Measurements from ENCODE around the gene ENTHD1.

ENTHD1 gene, protein sequence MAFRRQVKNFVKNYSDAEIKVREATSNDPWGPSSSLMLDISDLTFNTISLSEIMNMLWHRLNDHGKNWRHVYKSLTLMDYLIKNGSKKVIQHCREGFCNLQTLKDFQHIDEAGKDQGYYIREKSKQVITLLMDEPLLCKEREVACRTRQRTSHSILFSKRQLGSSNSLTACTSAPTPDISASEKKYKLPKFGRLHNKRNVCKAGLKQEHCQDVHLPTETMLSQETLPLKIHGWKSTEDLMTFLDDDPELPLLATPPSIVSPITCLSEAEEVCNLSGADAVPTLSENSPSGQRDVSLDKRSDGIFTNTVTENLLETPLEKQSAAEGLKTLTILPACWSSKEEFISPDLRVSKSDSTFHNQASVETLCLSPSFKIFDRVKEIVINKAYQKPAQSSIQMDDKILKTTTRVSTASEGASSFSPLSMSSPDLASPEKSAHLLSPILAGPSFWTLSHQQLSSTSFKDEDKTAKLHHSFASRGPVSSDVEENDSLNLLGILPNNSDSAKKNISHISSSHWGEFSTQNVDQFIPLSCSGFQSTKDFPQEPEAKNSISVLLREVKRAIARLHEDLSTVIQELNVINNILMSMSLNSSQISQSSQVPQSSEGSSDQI

DNA sequence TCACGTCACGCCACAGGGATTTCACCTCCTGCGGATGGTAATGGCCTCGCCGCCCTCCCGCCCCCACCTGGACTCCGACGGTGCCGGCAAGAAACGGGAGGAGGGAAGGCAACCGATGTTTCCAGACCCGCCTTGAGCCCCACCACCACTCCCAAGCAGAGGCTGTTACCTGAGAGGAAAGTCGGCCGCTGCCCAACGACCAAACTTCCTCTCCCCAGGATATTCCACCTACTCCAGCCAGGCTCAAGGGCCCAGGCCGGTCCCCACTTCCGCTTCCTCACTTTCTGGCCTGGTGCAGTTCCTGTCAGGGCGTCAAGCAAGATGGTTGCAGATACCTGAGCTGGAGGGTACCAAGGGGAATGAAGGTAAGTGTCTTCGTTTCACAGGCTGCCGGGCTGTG is at the start of gene ENTHD1:
ENTHD1 (minus strand) TSS at position 235 of the 400 bp plus-strand sequence. CDS start 6,012 bp downstream, outside the sequence.
- FAIRE-seq (no peak), DNase-seq (ENCODE audit: extremely low spot score, insufficient read length, low read depth) (no peak)

DNA sequence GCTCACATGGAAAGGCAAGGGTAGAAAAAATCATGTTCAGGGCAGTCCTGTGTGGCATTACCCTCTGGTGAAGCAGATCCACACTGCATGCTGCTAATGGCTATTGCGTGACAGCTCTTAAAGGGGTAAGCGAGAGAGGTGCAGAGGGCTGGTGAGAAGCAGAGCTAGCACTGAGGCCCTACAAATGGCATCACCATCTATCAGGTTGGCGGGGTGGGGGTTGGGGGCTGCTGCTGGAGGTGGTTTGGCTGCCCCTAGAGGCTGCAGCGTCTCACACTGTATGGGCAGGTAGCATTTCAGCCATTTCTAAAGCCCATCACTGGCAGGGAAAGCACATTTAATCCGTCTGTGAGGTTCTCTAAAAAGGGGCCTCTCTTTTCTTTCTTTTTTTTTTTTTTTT is 49.8 kb upstream of the ENTHD1 start:
- DNase-seq (ENCODE audit: extremely low spot score, insufficient read length, low read depth) (no peak), FAIRE-seq (no peak)

DNA sequence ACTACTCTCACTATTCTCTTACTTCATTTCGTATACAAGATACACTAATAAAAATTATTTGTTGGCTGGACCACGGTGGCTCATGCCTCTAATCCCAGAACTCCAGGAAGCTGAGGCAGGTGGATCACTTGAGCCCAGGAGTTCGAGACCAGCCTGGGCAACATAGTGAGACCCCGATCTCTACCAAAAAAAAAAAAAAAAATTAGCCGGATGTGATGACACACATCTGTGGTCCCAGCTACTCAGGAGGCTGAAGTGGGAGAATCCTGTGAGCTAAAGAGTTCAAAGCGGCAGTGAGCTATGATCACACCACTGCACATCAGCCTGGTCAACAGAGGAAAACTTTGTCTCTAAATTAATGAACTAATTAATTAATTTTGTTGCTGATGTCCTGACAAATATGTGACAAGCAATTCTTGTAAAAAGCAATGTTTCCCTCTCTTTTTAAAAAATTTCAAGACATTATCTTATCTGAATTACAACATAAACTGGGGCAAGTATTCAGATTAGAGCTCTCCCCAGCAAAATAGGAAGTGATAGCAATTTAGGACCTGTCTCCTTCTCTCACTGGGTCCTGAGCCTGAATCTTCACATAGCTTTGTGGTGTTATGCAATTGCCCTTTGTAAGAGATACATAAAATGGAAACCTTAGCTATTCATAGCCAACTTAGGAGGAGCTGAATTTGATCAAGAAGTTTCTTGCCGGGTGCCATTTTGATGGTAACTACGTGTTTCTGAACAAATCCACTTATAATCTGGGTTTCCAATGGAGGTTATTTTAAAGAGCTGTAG is 49.1 kb upstream of the ENTHD1 start:
- DNase-seq (ENCODE audit: extremely low spot score, insufficient read length, low read depth) (no peak), FAIRE-seq (no peak)

DNA sequence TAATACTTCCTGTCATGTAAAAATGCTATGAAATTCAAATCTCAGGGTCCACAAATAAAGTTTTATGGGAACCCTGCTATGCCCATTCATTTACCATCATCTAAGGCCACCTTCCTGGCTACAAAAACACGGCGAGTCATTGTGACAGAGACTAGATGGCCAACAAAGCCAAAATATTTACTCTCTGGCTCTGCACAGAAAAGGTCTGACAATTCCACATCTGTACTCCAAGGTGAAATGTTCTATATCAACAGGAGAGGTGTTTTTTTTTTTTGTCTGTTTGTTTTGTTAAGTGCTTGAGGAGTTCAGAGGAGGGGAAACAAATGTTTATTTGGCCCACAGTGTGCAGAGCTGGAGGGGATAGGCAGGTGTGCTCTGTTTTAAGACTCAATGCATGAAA is 48.0 kb upstream of the ENTHD1 start:
- no peak for DNase-seq (ENCODE audit: extremely low spot score, insufficient read length, low read depth)
- no peak for FAIRE-seq

DNA sequence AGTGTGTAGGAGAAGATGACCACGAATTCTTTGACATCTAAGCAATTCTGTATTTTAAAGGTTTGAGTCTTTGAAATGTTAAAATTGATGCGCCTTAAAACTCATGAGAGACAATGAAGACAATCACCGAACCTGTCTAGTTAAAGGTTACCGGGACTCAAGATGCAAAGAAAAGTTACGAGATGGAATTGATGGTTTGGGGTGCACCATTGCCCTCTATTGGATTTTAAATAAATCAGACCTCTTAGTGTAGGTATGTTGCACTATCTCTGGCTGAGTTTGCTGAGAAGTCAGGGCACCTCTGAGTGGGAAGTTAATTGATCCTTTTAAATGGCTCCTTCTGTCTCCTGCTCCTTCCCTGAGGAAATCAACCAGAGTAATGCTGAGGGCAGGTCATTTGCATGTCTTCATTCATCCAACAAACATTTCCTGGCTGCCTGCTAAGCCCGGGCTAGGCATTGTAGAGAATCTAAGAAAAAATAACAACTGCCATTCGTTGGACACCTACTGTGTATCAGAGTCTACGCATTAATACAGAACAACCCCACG is 47.3 kb upstream of the ENTHD1 start:
- peak; percentile 69 for FAIRE-seq

DNA sequence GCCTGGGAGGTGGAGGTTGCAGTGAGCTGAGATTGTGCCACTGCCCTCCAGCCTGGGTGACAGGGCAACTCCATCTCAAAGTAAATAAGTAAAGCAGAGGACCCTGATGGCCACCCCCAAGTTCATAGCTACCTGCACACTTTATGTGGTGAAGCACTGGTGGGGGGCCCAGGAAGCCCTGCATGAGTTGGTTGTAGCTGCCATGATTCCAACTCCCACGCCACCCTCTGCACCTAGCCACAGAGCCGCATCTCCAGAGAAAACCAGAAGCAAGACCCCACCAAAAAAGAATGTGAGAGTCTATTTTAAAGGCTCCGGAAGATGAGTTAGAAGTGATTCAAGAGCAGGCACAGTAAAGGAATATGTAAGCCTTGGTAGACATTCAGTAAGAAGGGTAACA is 46.3 kb upstream of the ENTHD1 start:
- no peak for DNase-seq (ENCODE audit: extremely low spot score, insufficient read length, low read depth)
- FAIRE-seq, result no peak

More for the DNA sequence above, 47.3 kb upstream of the ENTHD1 start:
- DNase-seq (ENCODE audit: extremely low spot score, insufficient read length, low read depth), result no peak

DNA sequence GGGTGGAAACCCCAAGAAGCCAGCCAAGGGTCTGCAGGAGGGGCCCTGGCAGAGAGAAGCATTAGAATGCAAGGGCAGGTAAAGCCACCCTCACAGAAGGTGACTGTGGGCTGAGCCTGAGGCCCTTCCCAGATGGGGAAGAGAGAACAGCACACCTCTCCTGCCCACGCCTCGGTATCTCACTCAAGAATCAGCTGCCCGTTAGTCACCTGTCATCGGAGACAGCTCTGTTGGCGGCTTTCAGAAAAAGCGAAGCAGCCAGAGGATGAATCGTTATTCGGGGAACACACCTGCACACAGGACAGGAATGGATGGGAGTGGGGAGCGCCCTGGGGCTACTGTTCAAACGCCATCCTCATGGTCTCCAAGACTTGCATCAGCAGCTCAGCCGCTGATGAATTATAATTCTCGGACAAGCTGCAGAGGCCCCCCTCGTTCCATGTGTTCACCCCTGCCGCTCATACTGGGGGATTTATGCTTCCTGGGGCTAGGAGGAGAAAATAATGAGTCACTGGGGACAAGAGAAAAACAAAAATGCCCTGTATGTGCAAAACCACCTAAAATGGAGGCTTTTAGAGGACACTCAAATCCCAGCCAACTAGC is 45.0 kb upstream of the ENTHD1 start:
- DNase-seq (ENCODE audit: extremely low spot score, insufficient read length, low read depth), result no peak
- FAIRE-seq, result no peak

DNA sequence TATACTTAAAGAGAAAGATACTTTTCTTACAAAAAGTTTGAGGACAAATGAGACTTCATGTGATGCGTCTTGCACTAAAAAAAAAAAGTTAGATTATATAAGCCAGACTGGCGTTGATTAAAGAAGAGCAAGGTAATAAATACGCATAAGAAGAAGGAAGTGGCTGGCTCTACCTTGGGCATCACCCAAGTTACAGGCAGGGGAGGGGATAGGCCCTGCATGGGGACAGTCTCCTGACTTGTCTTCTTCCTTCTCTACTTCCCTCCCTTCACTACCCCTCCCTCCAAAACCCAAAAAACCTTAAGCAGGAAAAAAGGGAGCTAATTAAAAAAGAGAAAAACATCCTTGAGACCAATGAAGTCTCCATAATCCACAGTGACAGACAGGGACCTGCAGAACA is 44.3 kb upstream of the ENTHD1 start:
- DNase-seq (ENCODE audit: extremely low spot score, insufficient read length, low read depth), result no peak
- FAIRE-seq, result no peak

DNA sequence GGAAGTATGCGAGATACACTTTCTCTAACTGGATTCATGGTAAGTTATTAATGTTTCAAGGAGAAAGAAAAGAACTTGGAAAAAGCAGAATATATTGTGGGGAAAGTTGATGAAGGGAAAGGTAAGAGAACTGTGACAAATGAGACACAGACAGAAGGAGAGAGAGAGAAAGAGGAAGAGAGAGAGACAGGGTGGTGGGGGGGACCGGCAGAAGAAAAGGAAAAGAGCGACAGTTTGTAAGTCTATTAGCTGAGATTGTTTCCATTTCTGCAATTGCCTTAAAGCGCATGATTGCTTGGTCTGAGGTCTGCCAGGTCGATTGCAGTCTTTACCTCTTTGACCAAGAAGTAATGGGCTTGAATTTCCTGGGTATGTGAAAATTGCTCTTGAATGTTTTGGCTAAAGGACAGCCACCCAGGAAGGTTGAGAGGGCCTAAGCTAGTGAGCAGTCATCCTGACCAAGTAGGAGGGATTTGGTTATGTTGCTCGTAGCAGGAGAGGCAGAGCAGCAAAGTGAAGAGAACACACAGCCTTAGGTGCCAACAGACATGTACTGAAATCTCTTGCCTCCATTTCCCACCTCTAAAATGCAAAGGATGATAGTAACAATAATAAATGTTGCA is 43.1 kb upstream of the ENTHD1 start:
- peak; percentile 33 for FAIRE-seq
- no peak for DNase-seq (ENCODE audit: extremely low spot score, insufficient read length, low read depth)

DNA sequence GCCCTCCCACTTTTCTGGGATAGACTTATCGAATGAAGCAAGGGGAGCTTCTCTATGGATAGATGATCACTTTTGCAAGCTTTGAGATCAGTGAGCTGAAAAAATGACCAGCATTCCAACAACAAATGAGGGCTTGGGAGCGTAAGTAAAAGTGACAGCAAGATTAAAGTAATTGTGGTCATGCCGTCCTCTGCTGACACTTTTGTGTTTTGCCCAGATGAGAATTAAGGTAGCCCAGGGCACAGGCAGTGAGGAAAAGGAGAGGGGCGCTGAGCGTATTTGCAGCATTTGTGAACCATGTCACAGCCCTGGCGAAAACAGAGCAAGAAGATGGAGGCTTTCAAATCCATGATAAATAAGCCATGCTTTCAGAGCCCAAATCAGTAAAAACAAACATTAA is 42.1 kb upstream of the ENTHD1 start:
- FAIRE-seq (no peak), DNase-seq (ENCODE audit: extremely low spot score, insufficient read length, low read depth) (no peak)

DNA sequence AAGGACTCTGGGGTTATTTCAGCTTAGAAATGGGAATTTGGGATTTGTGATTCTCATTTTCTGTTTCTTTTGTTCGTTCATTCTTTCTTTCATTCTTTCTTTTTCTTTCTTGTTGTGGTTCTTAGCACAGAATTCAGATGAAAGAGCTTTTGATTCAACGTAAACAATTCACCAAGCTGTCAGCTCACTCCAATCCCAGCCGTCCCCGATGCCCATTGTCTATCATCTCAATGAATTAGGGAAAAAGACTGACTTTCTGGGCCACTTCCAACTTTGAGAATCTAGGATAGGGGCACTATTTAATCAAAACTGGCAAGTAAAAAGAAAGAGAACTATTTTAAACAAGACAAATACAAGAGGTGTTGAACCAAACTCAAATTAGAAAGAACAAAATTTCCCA is 41.6 kb upstream of the ENTHD1 start:
- FAIRE-seq (no peak), DNase-seq (ENCODE audit: extremely low spot score, insufficient read length, low read depth) (no peak)

DNA sequence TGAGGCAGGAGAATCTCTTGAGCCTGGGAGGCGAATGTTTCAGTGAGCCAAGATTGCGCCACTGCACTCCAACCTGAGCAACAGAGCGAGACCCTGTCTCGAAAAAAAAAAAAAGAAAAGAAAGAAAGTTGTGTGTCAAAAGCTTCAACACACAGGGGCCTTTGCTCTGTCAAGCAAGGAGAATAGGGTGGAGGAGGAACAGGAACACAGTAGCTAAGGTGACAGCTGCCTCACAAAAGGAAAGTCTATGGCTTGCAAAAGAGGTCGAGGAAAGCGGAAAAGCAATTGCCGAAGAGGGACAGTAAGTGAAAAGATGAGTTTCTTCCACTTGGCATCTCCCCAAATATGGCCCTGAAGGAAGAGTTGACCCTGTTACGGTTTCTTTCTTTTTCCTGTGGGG is 40.2 kb upstream of the ENTHD1 start:
- DNase-seq (ENCODE audit: extremely low spot score, insufficient read length, low read depth) (no peak), FAIRE-seq (peak; percentile 62)

DNA sequence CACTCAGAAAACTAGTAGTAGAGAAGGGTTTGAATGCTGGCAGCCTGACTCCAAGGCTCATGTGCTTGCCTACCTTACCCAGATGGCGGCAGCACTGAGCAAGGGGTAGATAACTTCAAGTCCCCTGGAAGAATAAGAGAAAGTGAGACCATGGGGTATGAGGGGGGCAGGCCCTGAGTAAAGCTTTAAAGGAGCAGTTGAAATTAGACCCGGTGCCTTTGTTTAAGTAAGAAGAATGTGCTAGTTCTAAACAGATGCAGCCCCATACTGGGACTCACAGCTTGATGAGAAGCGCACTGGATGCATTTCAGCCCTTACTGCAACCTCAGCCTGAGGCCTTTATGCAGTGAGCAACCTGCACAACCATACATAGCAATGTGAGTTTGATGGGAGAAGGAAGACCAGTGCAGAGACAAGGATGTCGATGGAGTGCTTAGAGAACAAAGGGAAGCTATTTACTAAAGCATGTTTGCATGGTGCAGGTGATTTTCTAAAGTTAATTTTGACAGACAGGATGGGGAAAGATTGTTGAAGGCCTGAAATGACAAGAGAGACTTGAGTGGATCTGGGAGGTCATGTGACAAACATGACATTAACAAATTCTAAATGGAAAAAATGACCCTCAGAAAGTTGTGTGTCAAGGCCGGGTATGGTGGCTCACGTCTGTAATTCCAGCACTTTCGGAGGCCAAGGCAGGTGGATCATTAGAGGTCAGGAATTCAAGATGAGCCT is 39.5 kb upstream of the ENTHD1 start:
- DNase-seq (ENCODE audit: extremely low spot score, insufficient read length, low read depth), result no peak

DNA sequence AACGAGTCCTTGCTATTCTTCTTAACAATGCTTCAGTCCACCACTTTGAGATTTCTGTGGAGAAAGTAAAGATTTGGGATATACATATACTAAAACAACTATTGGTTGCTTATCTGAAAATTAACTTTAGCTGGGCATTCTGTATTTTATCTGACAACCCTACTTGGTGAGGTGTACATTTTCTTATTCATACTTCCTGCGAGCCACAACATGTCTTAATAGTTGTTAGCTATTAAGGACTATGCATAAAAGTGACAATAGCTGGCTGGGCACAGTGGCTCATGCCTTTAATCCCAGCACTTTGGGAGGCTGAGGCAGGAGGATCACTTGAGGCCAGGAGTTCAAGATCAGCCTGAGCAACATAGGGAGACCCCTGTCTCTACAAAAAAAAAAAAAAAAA is 38.6 kb upstream of the ENTHD1 start:
- DNase-seq (ENCODE audit: extremely low spot score, insufficient read length, low read depth) (no peak), FAIRE-seq (no peak)

More for the DNA sequence above, 39.5 kb upstream of the ENTHD1 start:
- FAIRE-seq, result peak; percentile 52

DNA sequence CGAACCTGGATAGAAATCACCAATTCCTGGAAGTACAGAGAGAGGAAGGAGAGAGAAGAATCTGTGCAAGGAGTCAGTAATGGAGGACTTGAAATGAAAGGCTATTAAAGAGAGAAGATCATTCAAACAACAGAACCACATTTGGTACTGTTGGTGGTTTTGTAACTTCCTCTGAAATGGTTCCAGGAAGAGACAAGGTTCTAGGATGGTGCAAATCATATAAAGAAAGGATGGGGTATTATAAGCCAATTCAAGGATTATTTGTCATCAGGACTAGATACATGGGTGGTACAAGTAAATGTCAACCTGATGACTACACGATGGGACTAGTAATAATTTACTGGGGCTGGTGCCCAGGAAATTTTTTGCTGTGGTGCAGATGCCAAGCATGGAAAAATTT is 37.7 kb upstream of the ENTHD1 start:
- FAIRE-seq (no peak), DNase-seq (ENCODE audit: extremely low spot score, insufficient read length, low read depth) (no peak)

DNA sequence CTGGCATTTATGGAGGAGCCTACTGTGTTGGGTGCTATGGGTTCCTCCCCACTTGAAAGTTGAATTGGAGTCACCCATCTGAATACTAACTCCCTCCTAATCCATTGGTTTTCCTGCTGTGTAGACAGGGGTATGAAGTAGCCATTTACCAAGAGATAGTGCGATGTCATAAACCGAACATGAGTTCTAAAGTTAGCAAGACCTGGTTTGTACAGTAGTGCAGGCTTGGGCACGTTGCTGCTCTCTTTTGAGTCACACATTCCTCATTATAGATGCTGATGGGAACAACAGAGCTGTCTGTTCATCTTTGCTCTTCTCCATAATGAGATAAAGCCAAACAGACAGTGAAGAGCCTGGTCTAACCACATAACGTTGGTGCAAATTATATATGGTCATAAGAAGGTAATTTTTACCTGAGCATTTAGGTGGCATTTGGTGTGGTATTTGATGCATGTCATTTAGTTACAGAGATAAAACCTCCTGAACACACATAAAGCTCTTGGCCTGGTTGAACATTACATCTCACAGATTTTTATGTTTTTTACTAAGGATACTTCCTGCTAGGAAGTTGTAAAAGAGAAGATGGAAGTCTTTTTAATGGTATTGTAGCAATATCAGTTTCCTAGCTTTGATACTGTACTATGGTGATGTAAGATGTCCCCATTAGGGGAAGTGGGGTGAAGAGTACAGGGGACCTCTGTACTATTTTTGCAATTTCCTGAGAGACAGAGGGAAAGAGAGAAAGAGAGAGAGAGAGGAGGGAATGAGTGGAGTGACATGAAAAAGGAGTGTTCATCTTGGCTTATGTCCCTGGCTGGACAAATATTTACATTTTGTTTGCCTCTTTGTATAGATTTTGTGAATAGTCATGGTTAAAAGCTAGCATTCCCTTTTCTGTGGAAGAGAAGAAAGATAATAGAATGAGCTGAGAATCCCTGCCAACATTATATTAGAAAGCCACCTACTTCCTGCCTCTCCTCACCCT is 35.3 kb upstream of the ENTHD1 start:
- FAIRE-seq (no peak), DNase-seq (ENCODE audit: extremely low spot score, insufficient read length, low read depth) (no peak)

DNA sequence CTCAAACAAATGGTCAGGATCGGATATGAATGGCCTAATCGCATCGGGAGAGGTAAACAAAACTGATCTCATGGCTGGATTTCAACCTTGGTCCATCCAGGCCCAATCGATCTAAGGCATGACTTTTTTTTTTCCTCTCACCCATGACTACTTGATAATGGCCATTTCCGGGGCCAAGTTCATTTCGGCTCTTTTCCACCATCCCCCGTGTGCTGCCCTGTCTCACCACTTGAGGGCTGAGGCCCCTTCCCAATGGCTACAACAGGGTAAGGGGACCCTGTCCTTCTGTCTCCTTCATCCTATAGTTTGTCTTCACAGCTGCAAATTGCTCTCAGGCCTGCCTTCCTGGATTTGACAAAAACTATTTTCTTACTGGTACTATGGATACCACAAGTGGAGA is 34.0 kb upstream of the ENTHD1 start:
- no peak for DNase-seq (ENCODE audit: extremely low spot score, insufficient read length, low read depth)
- FAIRE-seq, result no peak

DNA sequence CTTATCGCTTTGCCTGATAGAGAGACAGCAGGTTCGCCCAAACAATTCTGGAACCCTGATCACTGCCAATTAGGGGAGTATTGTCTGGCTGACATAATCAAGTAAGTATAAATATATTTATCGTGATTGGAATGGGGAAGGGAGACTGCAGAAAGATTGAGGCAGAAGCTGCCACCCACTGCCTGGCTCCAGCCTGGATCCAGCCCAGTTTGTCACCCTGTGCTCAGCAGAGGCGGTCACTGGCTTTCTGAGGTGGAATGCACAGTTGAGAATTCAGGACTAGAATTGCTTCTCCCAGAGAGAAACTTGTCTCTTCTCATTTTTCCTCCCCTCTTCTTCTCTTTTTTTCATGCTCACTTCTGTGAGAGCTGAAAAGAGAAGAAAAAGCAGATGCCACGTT is 33.2 kb upstream of the ENTHD1 start:
- DNase-seq (ENCODE audit: extremely low spot score, insufficient read length, low read depth) (no peak), FAIRE-seq (no peak)
